Panc1 (cell line): ENCODE data around the gene AMHR2. TPM values are rescaled to one million over a fixed set of nuclear protein-coding genes. Genes with fewer than 3 reads are reported as not detected.
A peak's percentile ranks its signal among the peaks of the same experiment; 100 is the strongest.
"Not testable (repeated sequence)": the region's sequence is repeated elsewhere in the genome, so short reads cannot be mapped to it uniquely, and the experiment has no call there.

Experiments
- ATAC-seq: fragments of 200-7000 bp; cut with Tn5 transposase; 2 replicates; pipeline ENCODE4 v1.9.1; 2020; ENCODE audit warnings: mild to moderate bottlenecking, moderate library complexity
- BruUV-seq: library from RNA; stranded (reverse); fragments of 400-500 nt; replicated peaks from 2 replicates; lab custom pipeline; 2021; lab: Mats Ljungman, UMichigan
- CTCF ChIA-PET: fragments of 300-600 bp; sonication (Branson Sonifier 250); formaldehyde crosslinking; loops from one replicate; lab custom pipeline; 2022; ENCODE audit warnings: antibody characterized with exemption; lab: Charles Lee
- POLR2A ChIA-PET: fragments of 300-600 bp; sonication (Branson Sonifier 250); formaldehyde crosslinking; loops from one replicate; lab custom pipeline; 2022; ENCODE audit warnings: antibody characterized with exemption; lab: Charles Lee
- DNase-seq: peaks from one replicate; pipeline ENCODE4 v3.0.0-alpha.2; 2010; ENCODE audit warnings: low read depth, low spot score
- H3K27ac ChIP-seq: 2 replicates; pipeline ENCODE4 v1.5.1; 2011; ENCODE audit warnings: mild to moderate bottlenecking, low read length, inconsistent platforms
- H3K27me3 ChIP-seq: fragments of 200-500 bp; sonication (Bioruptor generic); 2 replicates; pipeline ENCODE4 v1.6.0; 2014; ENCODE audit warnings: low read length, inconsistent platforms; ENCODE audit not compliant: control insufficient read depth, insufficient read depth
- H3K36me3 ChIP-seq: fragments of 200-500 bp; sonication (Bioruptor generic); 2 replicates; pipeline ENCODE4 v1.5.1; 2014; ENCODE audit warnings: inconsistent platforms, mild to moderate bottlenecking, low read length, moderate library complexity; ENCODE audit not compliant: control insufficient read depth, insufficient read depth
- H3K4me1 ChIP-seq: 2 replicates; pipeline ENCODE4 v1.5.1; 2011; ENCODE audit warnings: inconsistent platforms, mild to moderate bottlenecking, low read length, moderate library complexity; ENCODE audit not compliant: control insufficient read depth, insufficient read depth
- H3K4me3 ChIP-seq, 2 experiments: 2 replicates each; pipeline ENCODE4 v1.5.1; 2011 to 2012; ENCODE audit warnings: low read depth in 2 of 2, low read length in 2 of 2, mild to moderate bottlenecking in 2 of 2, inconsistent platforms in 1 of 2, moderate library complexity in 1 of 2
- H3K9me3 ChIP-seq: fragments of 200-500 bp; sonication (Bioruptor generic); 2 replicates; pipeline ENCODE4 v1.5.1; 2014; ENCODE audit warnings: low read depth, mild to moderate bottlenecking, inconsistent platforms, low read length, moderate library complexity; ENCODE audit not compliant: control insufficient read depth, insufficient read depth
- POLR2AphosphoS5 ChIP-seq: IDR thresholded peaks from 2 replicates; pipeline ENCODE4 v1.6.1; 2012; ENCODE audit warnings: mild to moderate bottlenecking, low read depth, low read length, moderate library complexity
- SIN3A ChIP-seq: IDR thresholded peaks from 2 replicates; pipeline ENCODE4 v1.6.1; 2012; ENCODE audit warnings: low read depth, mild to moderate bottlenecking, low read length, moderate library complexity, borderline replicate concordance; ENCODE audit not compliant: insufficient read depth
- TCF7L2 ChIP-seq: IDR thresholded peaks from 2 replicates; pipeline ENCODE4 v1.6.1; 2011; ENCODE audit warnings: mild to moderate bottlenecking, low read depth, low read length, inconsistent platforms
- in situ Hi-C: cut with HindIII; loops from 2 replicates; pipeline ENCODE4 v1.10.0; 2016; ENCODE audit warnings: low sequenced_read_pairs, low pct_unique_long_range_greater_than_20kb
- intact Hi-C: fragments of 100-400 bp; cut with micrococcal nuclease; formaldehyde crosslinking; loops from one replicate; pipeline ENCODE4 v1.10.0; 2022; ENCODE audit not compliant: unreplicated experiment
- total RNA-seq: library from RNA; stranded (reverse); gene quantifications from one replicate; pipeline ENCODE4 v1.2.1, GENCODE V29; 2021; ENCODE audit not compliant: unreplicated experiment
- TF ChIP-seq, protein P1 (sequence below), 2 experiments: IDR thresholded peaks; 2 replicates each; pipeline ENCODE4 v1.6.1; 2011 to 2012; ENCODE audit warnings: low read depth in 2 of 2, control low read depth in 1 of 2, low read length in 1 of 2, mild to moderate bottlenecking in 1 of 2, moderate library complexity in 1 of 2; ENCODE audit not compliant: insufficient read depth in 1 of 2
- TF ChIP-seq, protein P2 (sequence below): fragments of 450-650 bp; IDR thresholded peaks from 2 replicates; pipeline ENCODE4 v1.5.1; 2017; ENCODE audit warnings: mild to moderate bottlenecking

AMHR2 gene
- total RNA-seq, 1 experiment from 2014 or later: 0.13 TPM

DNA sequence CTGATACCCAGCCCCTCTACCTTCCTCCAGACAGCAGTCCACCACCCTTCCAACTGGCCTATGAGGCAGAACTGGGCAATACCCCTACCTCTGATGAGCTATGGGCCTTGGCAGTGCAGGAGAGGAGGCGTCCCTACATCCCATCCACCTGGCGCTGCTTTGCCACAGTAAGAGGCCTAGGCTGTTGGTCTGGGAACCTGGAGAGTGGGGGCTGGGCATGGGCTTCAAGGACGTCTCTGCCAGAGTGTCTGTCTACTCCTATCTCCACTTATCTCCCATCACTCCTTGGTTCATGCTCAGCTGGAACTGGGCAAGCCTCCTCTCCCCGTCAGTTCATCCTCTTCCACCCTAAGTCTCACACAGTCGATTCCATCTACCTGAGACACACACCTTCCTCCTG lies 6.5 kb downstream of the AMHR2 start:
- H3K4me3 ChIP-seq: no peak overlapping the region
- no TSS peak for BruUV-seq
- intact Hi-C loops (no loop called here), in situ Hi-C loops (no loop called here)
- CTCF ChIA-PET: no interaction called here
- H3K9me3 ChIP-seq: no peaks in the 10 kb centered on the region
- POLR2A ChIA-PET: interaction anchor here (0.6 kb wide), 1 partner anchor 37 kb away, joined by 6 read pairs; no protein-coding TSS in a partner anchor
- H3K4me1 ChIP-seq: peaks cover 6% of the 10 kb centered on the region; the same call in 1 of the 2 replicates
- no peak for DNase-seq
- no peak for ATAC-seq
- TF ChIP-seq, protein P1, sequence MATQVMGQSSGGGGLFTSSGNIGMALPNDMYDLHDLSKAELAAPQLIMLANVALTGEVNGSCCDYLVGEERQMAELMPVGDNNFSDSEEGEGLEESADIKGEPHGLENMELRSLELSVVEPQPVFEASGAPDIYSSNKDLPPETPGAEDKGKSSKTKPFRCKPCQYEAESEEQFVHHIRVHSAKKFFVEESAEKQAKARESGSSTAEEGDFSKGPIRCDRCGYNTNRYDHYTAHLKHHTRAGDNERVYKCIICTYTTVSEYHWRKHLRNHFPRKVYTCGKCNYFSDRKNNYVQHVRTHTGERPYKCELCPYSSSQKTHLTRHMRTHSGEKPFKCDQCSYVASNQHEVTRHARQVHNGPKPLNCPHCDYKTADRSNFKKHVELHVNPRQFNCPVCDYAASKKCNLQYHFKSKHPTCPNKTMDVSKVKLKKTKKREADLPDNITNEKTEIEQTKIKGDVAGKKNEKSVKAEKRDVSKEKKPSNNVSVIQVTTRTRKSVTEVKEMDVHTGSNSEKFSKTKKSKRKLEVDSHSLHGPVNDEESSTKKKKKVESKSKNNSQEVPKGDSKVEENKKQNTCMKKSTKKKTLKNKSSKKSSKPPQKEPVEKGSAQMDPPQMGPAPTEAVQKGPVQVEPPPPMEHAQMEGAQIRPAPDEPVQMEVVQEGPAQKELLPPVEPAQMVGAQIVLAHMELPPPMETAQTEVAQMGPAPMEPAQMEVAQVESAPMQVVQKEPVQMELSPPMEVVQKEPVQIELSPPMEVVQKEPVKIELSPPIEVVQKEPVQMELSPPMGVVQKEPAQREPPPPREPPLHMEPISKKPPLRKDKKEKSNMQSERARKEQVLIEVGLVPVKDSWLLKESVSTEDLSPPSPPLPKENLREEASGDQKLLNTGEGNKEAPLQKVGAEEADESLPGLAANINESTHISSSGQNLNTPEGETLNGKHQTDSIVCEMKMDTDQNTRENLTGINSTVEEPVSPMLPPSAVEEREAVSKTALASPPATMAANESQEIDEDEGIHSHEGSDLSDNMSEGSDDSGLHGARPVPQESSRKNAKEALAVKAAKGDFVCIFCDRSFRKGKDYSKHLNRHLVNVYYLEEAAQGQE (IDR thresholded peaks at IDR 0.05; ENCODE audit: insufficient read depth in 1 of 2, low read depth in 2 of 2, low read length in 1 of 2): no peak
- TF ChIP-seq TCF7L2 (no peak), SIN3A (no peak)
- TF ChIP-seq, protein P2, sequence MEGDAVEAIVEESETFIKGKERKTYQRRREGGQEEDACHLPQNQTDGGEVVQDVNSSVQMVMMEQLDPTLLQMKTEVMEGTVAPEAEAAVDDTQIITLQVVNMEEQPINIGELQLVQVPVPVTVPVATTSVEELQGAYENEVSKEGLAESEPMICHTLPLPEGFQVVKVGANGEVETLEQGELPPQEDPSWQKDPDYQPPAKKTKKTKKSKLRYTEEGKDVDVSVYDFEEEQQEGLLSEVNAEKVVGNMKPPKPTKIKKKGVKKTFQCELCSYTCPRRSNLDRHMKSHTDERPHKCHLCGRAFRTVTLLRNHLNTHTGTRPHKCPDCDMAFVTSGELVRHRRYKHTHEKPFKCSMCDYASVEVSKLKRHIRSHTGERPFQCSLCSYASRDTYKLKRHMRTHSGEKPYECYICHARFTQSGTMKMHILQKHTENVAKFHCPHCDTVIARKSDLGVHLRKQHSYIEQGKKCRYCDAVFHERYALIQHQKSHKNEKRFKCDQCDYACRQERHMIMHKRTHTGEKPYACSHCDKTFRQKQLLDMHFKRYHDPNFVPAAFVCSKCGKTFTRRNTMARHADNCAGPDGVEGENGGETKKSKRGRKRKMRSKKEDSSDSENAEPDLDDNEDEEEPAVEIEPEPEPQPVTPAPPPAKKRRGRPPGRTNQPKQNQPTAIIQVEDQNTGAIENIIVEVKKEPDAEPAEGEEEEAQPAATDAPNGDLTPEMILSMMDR: no peak
- H3K36me3 ChIP-seq: no peaks in the 10 kb centered on the region
- no peak overlapping the region for H3K27ac ChIP-seq
- H3K27me3 ChIP-seq: no peaks in the 10 kb centered on the region

DNA sequence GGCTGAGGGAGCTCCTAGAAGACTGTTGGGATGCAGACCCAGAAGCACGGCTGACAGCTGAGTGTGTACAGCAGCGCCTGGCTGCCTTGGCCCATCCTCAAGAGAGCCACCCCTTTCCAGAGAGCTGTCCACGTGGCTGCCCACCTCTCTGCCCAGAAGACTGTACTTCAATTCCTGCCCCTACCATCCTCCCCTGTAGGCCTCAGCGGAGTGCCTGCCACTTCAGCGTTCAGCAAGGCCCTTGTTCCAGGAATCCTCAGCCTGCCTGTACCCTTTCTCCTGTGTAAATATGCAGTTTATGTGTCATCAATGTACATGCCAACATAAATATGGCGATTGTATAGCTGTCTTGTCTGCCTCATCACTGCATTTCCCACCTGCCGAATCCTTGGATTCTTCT lies 7.5 kb downstream of the AMHR2 start:
- BruUV-seq: no TSS peak
- ATAC-seq (0 out of 2 replicates have a peak, but pooled peaks have one; percentile 23), DNase-seq (no peak)
- in situ Hi-C loops: no loop called here
- TF ChIP-seq, protein P1 (IDR thresholded peaks at IDR 0.05; ENCODE audit: insufficient read depth in 1 of 2, low read depth in 2 of 2, low read length in 1 of 2): no peak
- TF ChIP-seq, protein P2: no peak
- TF ChIP-seq TCF7L2 (no peak), SIN3A (no peak), POLR2AphosphoS5 (no peak)
- ChIA-PET CTCF (no interaction called here), POLR2A (no interaction called here)
- Histone ChIP-seq H3K4me3 (no peak overlapping the region), H3K27ac (no peak overlapping the region), H3K36me3 (no peaks in the 10 kb centered on the region), H3K4me1 (0 out of 2 replicates have a peak, but pooled peaks cover 6% of the 10 kb centered on the region), H3K27me3 (no peaks in the 10 kb centered on the region), H3K9me3 (no peaks in the 10 kb centered on the region)
- intact Hi-C loops: no loop called here

DNA sequence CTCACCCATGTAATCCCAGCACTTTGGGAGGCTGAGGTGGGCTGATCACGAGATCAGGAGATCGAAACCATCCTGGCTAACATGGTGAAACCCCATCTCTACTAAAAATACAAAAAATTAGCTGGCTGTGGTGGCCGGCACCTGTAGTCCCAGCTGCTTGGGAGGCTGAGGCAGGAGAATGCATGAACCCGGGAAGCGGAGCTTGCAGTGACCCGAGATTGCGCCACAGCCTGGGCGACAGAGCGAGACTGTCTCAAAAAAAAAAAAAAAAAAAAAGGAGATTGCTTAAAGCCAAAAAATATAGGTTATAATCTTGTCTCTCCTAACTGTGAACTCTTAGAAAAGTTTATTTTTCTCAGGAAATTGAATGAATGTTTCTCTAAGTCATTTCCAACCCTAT lies 11.7 kb downstream of the AMHR2 start:
- in situ Hi-C loops, intact Hi-C loops, CTCF ChIA-PET, H3K36me3 ChIP-seq, DNase-seq, H3K9me3 ChIP-seq, H3K27ac ChIP-seq, H3K27me3 ChIP-seq, ATAC-seq, H3K4me1 ChIP-seq, BruUV-seq, H3K4me3 ChIP-seq: not testable (repeated sequence)
- POLR2A ChIA-PET: interaction anchor here (0.6 kb wide), 1 partner anchor 15 kb away, joined by 3 read pairs; no protein-coding TSS in a partner anchor
